T-cell (primary cell): ENCODE results near the gene CCL20. TPM values are rescaled to one million over a fixed set of nuclear protein-coding genes. Genes with fewer than 3 reads are reported as not detected.

Experiments used
- ATAC-seq, 4 experiments: fragments of 200-7000 bp in 3 of 4; fragments of 150-1000 bp in 1 of 4; cut with Tn5 transposase; replicated peaks in 1 of 4; 1 replicate in 3 of 4; 2 replicates in 1 of 4; pipeline ENCODE4 v1.10.0; 2021; ENCODE audit warnings: moderate library complexity in 3 of 4, mild to moderate bottlenecking in 2 of 4, moderate number of reproducible peaks in 1 of 4
- CTCF ChIA-PET, 2 donors: fragments of 300-600 bp; sonication (Branson Sonifier 250); formaldehyde crosslinking; loops; one replicate each; lab custom pipeline; 2022; ENCODE audit warnings: antibody characterized with exemption in 2 of 2; lab: Charles Lee
- POLR2A ChIA-PET, 2 donors: fragments of 300-600 bp; sonication (Branson Sonifier 250); formaldehyde crosslinking; loops; one replicate each; lab custom pipeline; 2022; ENCODE audit warnings: antibody characterized with exemption in 2 of 2; lab: Charles Lee
- DNase-seq, 35 experiments: peaks; one replicate each; pipeline versions ENCODE4 v3.0.0 to v3.0.0-alpha.2; 2013 to 2023
- H3K27ac ChIP-seq: one replicate; pipeline ENCODE4 v1.5.1; 2013; ENCODE audit warnings: low read length
- H3K27me3 ChIP-seq, 2 experiments: replicated peaks in 1 of 2; 1 replicate in 1 of 2; 2 replicates in 1 of 2; pipeline versions ENCODE4 v1.6.1 to v1.7.0; 2013; ENCODE audit warnings: low read length in 1 of 2, mixed read lengths in 1 of 2; ENCODE audit not compliant: control insufficient read depth in 2 of 2, insufficient read depth in 2 of 2; ENCODE audit errors: extremely low read depth in 1 of 2
- H3K36me3 ChIP-seq, 2 donors: 1 replicate in 1 of 2; 2 replicates in 1 of 2; pipeline versions ENCODE4 v1.6.1 to v1.7.0; 2013; ENCODE audit warnings: low read length in 1 of 2; ENCODE audit not compliant: control insufficient read depth in 2 of 2, insufficient read depth in 1 of 2; ENCODE audit errors: extremely low read depth in 1 of 2
- H3K4me1 ChIP-seq, 2 experiments: 1 replicate in 1 of 2; 2 replicates in 1 of 2; pipeline versions ENCODE4 v1.6.1 to v1.7.0; 2013; ENCODE audit warnings: low read length in 2 of 2, mixed read lengths in 1 of 2; ENCODE audit not compliant: insufficient read depth in 2 of 2, control insufficient read depth in 1 of 2; ENCODE audit errors: extremely low read depth in 1 of 2
- H3K4me3 ChIP-seq, 2 donors: 1 replicate in 1 of 2; 2 replicates in 1 of 2; pipeline versions ENCODE4 v1.5.1 to v1.7.0; 2013; ENCODE audit warnings: mild to moderate bottlenecking in 2 of 2, low read length in 1 of 2, moderate library complexity in 1 of 2; ENCODE audit not compliant: control insufficient read depth in 1 of 2; ENCODE audit errors: extremely low read depth in 1 of 2
- H3K9me3 ChIP-seq: 2 replicates; pipeline ENCODE4 v1.7.0; 2013
- H3K27ac Mint-ChIP-seq, 2 donors: one replicate each; pipeline ENCODE4 v1.8.0; 2020 to 2021; ENCODE audit warnings: mild to moderate bottlenecking in 2 of 2, mixed read lengths in 2 of 2
- H3K27me3 Mint-ChIP-seq, 2 donors: one replicate each; pipeline ENCODE4 v1.8.0; 2021 to 2022; ENCODE audit warnings: mixed read lengths in 2 of 2
- H3K36me3 Mint-ChIP-seq: one replicate; pipeline ENCODE4 v1.8.0; 2021; ENCODE audit warnings: mixed read lengths
- H3K4me1 Mint-ChIP-seq, 3 donors: one replicate each; pipeline ENCODE4 v1.8.0; 2020 to 2022; ENCODE audit warnings: mixed read lengths in 3 of 3, mild to moderate bottlenecking in 1 of 3
- H3K4me3 Mint-ChIP-seq, 3 donors: one replicate each; pipeline ENCODE4 v1.8.0; 2020 to 2022; ENCODE audit warnings: mild to moderate bottlenecking in 3 of 3, mixed read lengths in 3 of 3, moderate library complexity in 3 of 3
- H3K9me3 Mint-ChIP-seq, 3 donors: one replicate each; pipeline ENCODE4 v1.8.0; 2020 to 2022; ENCODE audit warnings: mixed read lengths in 3 of 3
- WGBS: methylation state at CpG from one replicate; pipeline ENCODE4 v1.1.5; 2013; ENCODE audit warnings: missing lambda C conversion rate; ENCODE audit not compliant: insufficient coverage; 5-methylcytosine and 5-hydroxymethylcytosine counted together
- total RNA-seq, 35 experiments: library from RNA in 6 of 35; stranded (reverse) in 6 of 35; fragments of 120-200 nt in 1 of 35; gene quantifications; one replicate each; pipeline versions ENCODE4 v1.2.1 to v1.2.4 and lab custom pipeline; 2013 to 2026

The CCL20 gene
- total RNA-seq, 5 donors from 2014 or later (not counting 1 experiment from before 2014, with no cell fraction given) = 1.8 to 3.0 (median 1.9) TPM; not detected in 2

DNA sequence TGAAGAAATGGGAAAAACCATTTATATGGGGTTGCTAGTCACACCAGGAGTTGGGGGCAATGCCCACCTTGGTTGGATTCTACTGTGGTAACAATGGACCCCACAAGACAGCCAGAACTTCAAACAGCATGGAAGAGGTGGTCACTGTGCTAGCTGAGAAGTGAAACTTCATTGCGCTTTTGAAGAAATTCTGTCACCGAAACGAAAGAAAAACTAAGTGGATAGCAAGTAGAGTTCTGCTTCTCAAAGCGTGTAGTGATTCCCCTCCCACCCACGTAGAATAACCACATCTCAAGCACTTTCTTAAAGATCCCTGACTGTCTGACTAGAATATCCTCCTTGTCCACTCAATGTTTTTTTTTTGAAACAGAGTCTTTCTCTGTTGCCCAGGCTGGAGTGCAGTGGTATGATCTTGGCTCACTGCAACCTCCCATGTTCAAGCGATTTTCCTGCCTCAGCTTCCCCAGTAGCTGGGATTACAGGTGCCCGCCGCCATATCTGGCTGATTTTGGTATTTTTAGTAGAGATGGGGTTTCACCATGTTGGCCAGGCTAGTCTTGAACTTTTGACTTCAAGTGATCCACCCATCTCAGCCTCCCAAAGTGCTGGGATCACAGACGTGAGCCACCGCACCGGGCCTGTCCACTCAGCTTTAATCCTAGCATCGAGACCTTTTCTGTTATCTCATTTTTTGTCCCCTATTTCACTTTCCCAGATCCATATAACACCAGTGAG, 30.1 kb upstream of the CCL20 start:
- ATAC-seq (peak in 3 of 4 experiments; percentile 41 to 67 (median 59)), DNase-seq (peak in 1 of 35 experiments; percentile 57)
- H3K4me3 Mint-ChIP-seq = peak overlapping the region; percentile 44 to 77 (median 76)
- H3K4me1 ChIP-seq = peaks cover 0 to 9% of the 10 kb centered on the region in 2 experiments
- H3K4me3 ChIP-seq = peak overlapping the region; percentile 32 to 35
- no peaks in the 10 kb centered on the region for H3K36me3 ChIP-seq
- no peaks in the 10 kb centered on the region for H3K27me3 Mint-ChIP-seq
- no peaks in the 10 kb centered on the region for H3K9me3 Mint-ChIP-seq
- H3K4me1 Mint-ChIP-seq = peaks cover 0 to 18% (median 14%) of the 10 kb centered on the region in 3 donors
- WGBS = 25% methylated on average over 2 of the region's 12 CpGs
- H3K27ac Mint-ChIP-seq = peak overlapping the region; percentile 88 to 90
- H3K27ac ChIP-seq = peak overlapping the region; percentile 82
- H3K27me3 ChIP-seq = peaks cover 0 to 3% of the 10 kb centered on the region in 2 experiments
- CTCF ChIA-PET = interaction anchor here in 1 of 2 donors (0.7 to 1.6 kb wide), 4 partner anchors 12 to 79 kb away, joined by 3 to 5 read pairs (median 4); no protein-coding TSS in a partner anchor
- H3K36me3 Mint-ChIP-seq = no peaks in the 10 kb centered on the region
- POLR2A ChIA-PET = no interaction called here
- H3K9me3 ChIP-seq = no peaks in the 10 kb centered on the region

DNA sequence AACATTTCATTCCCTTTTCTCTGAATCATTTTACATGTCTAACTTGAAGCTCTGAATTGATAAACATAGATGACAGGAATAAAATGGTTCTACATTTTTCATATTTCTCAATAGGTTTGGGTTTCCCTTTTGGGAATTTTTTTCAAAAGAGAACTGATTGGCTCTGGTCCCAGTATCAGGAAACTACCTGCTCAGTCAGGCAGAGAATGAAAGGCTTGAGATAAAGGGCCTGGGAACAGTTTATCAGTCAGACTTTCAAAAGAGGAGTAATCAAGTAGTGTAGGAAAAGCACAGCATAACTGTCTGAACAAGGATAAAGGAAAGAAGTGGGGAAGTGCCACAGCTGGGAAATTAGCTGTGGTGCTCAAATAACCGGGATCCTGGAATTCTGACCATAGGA, 28.3 kb upstream of the CCL20 start:
- Mint-ChIP-seq H3K4me1 (peaks cover 0 to 18% (median 14%) of the 10 kb centered on the region in 3 donors), H3K4me3 (no peak overlapping the region), H3K9me3 (no peaks in the 10 kb centered on the region), H3K36me3 (no peaks in the 10 kb centered on the region), H3K27me3 (peaks cover 0 to 1% of the 10 kb centered on the region in 2 donors), H3K27ac (no peak overlapping the region)
- peaks cover 0 to 9% of the 10 kb centered on the region in 2 experiments for H3K4me1 ChIP-seq
- H3K27me3 ChIP-seq = peaks cover 0 to 3% of the 10 kb centered on the region in 2 experiments
- H3K27ac ChIP-seq = no peak overlapping the region
- ChIA-PET POLR2A (no interaction called here), CTCF (no interaction called here)
- no peak for DNase-seq
- no peaks in the 10 kb centered on the region for H3K9me3 ChIP-seq
- H3K36me3 ChIP-seq = no peaks in the 10 kb centered on the region
- no peak overlapping the region for H3K4me3 ChIP-seq
- ATAC-seq = no peak
- WGBS = 60% methylated on average over 1 of the region's 1 CpG

DNA sequence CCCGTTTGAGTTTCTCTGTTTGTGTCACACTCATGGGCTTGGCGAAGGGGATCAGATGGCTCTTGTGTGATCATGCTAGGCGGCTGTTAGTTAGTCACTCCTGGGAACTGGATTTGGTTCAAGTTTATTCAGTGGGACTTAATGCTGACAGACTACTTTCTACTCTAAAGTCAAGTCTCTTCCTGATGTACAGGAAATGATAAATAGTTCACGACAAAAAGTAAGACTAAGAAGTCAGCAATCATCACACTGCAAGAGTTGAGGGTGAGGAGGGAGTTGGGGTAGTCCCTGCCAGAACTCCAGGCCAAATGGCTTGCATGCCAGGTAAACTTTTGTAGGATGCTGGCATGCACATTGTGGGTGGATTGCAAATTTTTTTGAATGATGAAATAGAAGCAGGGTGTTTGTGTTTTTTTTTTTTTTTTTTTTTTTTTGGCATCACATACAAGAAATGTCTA, 25.1 kb upstream of the CCL20 start:
- no peak overlapping the region for H3K4me3 Mint-ChIP-seq

GRCh38 chr2:227789803-227790202, 23.8 kb upstream of the CCL20 start:
- ATAC-seq = no peak
- H3K27me3 ChIP-seq = peaks cover 0 to 4% of the 10 kb centered on the region in 2 experiments
- H3K4me3 ChIP-seq = no peak overlapping the region
- POLR2A ChIA-PET = no interaction called here
- H3K27ac ChIP-seq = no peak overlapping the region
- no peaks in the 10 kb centered on the region for H3K4me1 Mint-ChIP-seq
- H3K4me1 ChIP-seq = no peaks in the 10 kb centered on the region
- H3K27ac Mint-ChIP-seq = no peak overlapping the region
- no peaks in the 10 kb centered on the region for H3K36me3 ChIP-seq
- CTCF ChIA-PET = no interaction called here
- DNase-seq = no peak
- WGBS = 80% methylated on average over 1 of the region's 4 CpGs
- no peaks in the 10 kb centered on the region for H3K36me3 Mint-ChIP-seq
- H3K9me3 ChIP-seq = no peaks in the 10 kb centered on the region
- H3K4me3 Mint-ChIP-seq = no peak overlapping the region
- no peaks in the 10 kb centered on the region for H3K9me3 Mint-ChIP-seq
- peaks cover 0 to 7% of the 10 kb centered on the region in 2 donors for H3K27me3 Mint-ChIP-seq

More for the DNA sequence above, 25.1 kb upstream of the CCL20 start:
- DNase-seq (no peak), ATAC-seq (no peak)
- Histone ChIP-seq H3K27me3 (no peaks in the 10 kb centered on the region), H3K36me3 (no peaks in the 10 kb centered on the region), H3K27ac (no peak overlapping the region), H3K4me1 (peaks cover 0 to 2% of the 10 kb centered on the region in 2 experiments), H3K9me3 (no peaks in the 10 kb centered on the region), H3K4me3 (no peak overlapping the region)
- POLR2A ChIA-PET = no interaction called here
- CTCF ChIA-PET = no interaction called here
- H3K4me1 Mint-ChIP-seq = peaks cover 0 to 6% (median 1%) of the 10 kb centered on the region in 3 donors
- WGBS = 80% methylated on average over 1 of the region's 4 CpGs
- H3K9me3 Mint-ChIP-seq = no peaks in the 10 kb centered on the region
- peaks cover 0 to 7% of the 10 kb centered on the region in 2 donors for H3K27me3 Mint-ChIP-seq
- no peak overlapping the region for H3K27ac Mint-ChIP-seq
- no peaks in the 10 kb centered on the region for H3K36me3 Mint-ChIP-seq

DNA sequence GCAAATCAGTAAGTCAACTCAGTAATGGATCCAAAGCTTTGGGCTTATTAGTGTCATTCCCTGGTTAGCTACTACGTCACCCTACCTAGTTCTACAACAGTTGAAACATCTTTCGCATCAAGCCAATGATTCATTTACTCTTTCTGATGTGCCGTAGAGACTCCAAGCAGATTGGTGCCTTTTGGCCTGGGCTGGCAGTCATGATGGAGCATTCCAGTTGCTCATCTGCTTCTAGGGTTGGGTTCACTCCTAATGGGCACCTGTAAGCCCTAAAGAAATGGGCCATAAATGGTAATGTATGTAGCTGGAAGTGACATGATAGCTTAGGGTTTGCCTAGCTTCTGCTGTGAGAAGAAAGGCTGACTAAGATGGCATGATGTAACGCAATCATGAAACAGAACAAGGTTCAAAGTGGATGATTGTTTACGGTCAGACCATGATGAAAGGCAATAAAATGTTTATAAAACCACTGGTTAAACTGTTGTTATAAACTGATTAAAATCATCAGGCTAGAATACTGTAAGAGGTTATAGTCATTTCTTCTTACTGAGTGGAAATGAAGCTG, 20.4 kb upstream of the CCL20 start:
- ATAC-seq (no peak), DNase-seq (no peak)
- Histone ChIP-seq H3K4me1 (no peaks in the 10 kb centered on the region), H3K9me3 (no peaks in the 10 kb centered on the region), H3K27ac (no peak overlapping the region), H3K4me3 (no peak overlapping the region), H3K27me3 (peaks cover 0 to 4% of the 10 kb centered on the region in 2 experiments), H3K36me3 (no peaks in the 10 kb centered on the region)
- ChIA-PET POLR2A (interaction anchor here in 1 of 2 donors (0.6 kb wide), 1 partner anchor 542 kb away, joined by 3 read pairs; no protein-coding TSS in a partner anchor), CTCF (no interaction called here)
- H3K27me3 Mint-ChIP-seq = peaks cover 0 to 7% of the 10 kb centered on the region in 2 donors
- WGBS = 89% methylated on average over 3 of the region's 5 CpGs
- H3K4me1 Mint-ChIP-seq = no peaks in the 10 kb centered on the region
- no peak overlapping the region for H3K4me3 Mint-ChIP-seq
- H3K36me3 Mint-ChIP-seq = no peaks in the 10 kb centered on the region
- H3K9me3 Mint-ChIP-seq = no peaks in the 10 kb centered on the region
- H3K27ac Mint-ChIP-seq = no peak overlapping the region

GRCh38 chr2:227796045-227796711, 17.5 kb upstream of the CCL20 start:
- H3K36me3 ChIP-seq = no peaks in the 10 kb centered on the region
- Mint-ChIP-seq H3K4me3 (no peak overlapping the region), H3K36me3 (no peaks in the 10 kb centered on the region), H3K27me3 (peaks cover 0 to 6% of the 10 kb centered on the region in 2 donors), H3K4me1 (no peaks in the 10 kb centered on the region), H3K27ac (no peak overlapping the region), H3K9me3 (no peaks in the 10 kb centered on the region)
- no peaks in the 10 kb centered on the region for H3K4me1 ChIP-seq
- H3K9me3 ChIP-seq = no peaks in the 10 kb centered on the region
- ChIA-PET POLR2A (no interaction called here), CTCF (no interaction called here)
- DNase-seq (no peak), ATAC-seq (no peak)
- H3K4me3 ChIP-seq = no peak overlapping the region
- 85% methylated on average over 8 of the region's 12 CpGs for WGBS
- H3K27me3 ChIP-seq = peaks cover 0 to 4% of the 10 kb centered on the region in 2 experiments
- H3K27ac ChIP-seq = no peak overlapping the region
